GM23338 (cell line): ENCODE results near the gene RIPK4. TPM values are rescaled to one million over a fixed set of nuclear protein-coding genes. Genes with fewer than 3 reads are reported as not detected.
A peak's percentile ranks its signal among the peaks of the same experiment; 100 is the strongest.

Source experiments
- ATAC-seq: fragments of 200-7000 bp; cut with Tn5 transposase; 3 replicates; pipeline ENCODE4 v1.9.1; 2020
- DNase-seq: peaks from one replicate; pipeline ENCODE4 v3.0.0-alpha.2; 2015; ENCODE audit warnings: low spot score
- H2AFZ ChIP-seq: fragments of 200-600 bp; sonication (generic); 2 replicates; pipeline ENCODE4 v1.8.0; 2016; ENCODE audit warnings: antibody characterized with exemption, mild to moderate bottlenecking, moderate library complexity
- H3F3A ChIP-seq: fragments of 200-600 bp; sonication (generic); replicated peaks from 2 replicates; pipeline ENCODE4 v1.8.0; 2017; ENCODE audit warnings: antibody characterized with exemption, mixed run types, low read depth
- H3K27ac ChIP-seq: fragments of 200-600 bp; sonication (generic); 2 replicates; pipeline ENCODE4 v1.6.1; 2016; ENCODE audit warnings: low read depth
- H3K27me3 ChIP-seq: fragments of 200-600 bp; sonication (generic); 2 replicates; pipeline ENCODE4 v1.8.0; 2016; ENCODE audit warnings: mild to moderate bottlenecking, mixed run types, moderate library complexity; ENCODE audit not compliant: insufficient read depth
- H3K36me3 ChIP-seq: fragments of 200-600 bp; sonication (generic); 2 replicates; pipeline ENCODE4 v1.8.0; 2016; ENCODE audit warnings: mild to moderate bottlenecking; ENCODE audit not compliant: insufficient read depth
- H3K4me1 ChIP-seq: fragments of 200-600 bp; sonication (generic); 2 replicates; pipeline ENCODE4 v1.8.0; 2016; ENCODE audit warnings: mild to moderate bottlenecking, moderate library complexity; ENCODE audit not compliant: insufficient read depth
- H3K4me2 ChIP-seq: fragments of 200-600 bp; sonication (generic); 2 replicates; pipeline ENCODE4 v1.7.1; 2017; ENCODE audit warnings: mixed run types
- H3K4me3 ChIP-seq: fragments of 200-600 bp; sonication (generic); 2 replicates; pipeline ENCODE4 v1.6.1; 2016; ENCODE audit warnings: mixed run types
- H3K79me2 ChIP-seq: fragments of 200-600 bp; sonication (generic); replicated peaks from 2 replicates; pipeline ENCODE4 v1.8.0; 2017; ENCODE audit warnings: mild to moderate bottlenecking; ENCODE audit not compliant: insufficient read depth
- H3K9me2 ChIP-seq: fragments of 200-600 bp; sonication (generic); 2 replicates; pipeline ENCODE4 v1.8.0; 2017; ENCODE audit not compliant: insufficient read depth
- H4K20me1 ChIP-seq: fragments of 200-600 bp; sonication (generic); replicated peaks from 2 replicates; pipeline ENCODE4 v1.8.0; 2017; ENCODE audit warnings: mild to moderate bottlenecking; ENCODE audit not compliant: insufficient read depth
- H3K27ac Mint-ChIP-seq: 2 replicates; pipeline ENCODE4 v1.8.0; 2020; ENCODE audit warnings: inconsistent platforms, mild to moderate bottlenecking, moderate library complexity, mixed read lengths
- H3K27me3 Mint-ChIP-seq: 3 replicates; pipeline ENCODE4 v1.8.0; 2022; ENCODE audit warnings: low read depth, mild to moderate bottlenecking, moderate library complexity, mixed read lengths, inconsistent platforms; ENCODE audit not compliant: insufficient read depth, poor library complexity
- H3K36me3 Mint-ChIP-seq: 3 replicates; pipeline ENCODE4 v1.8.0; 2021; ENCODE audit warnings: low read depth, mild to moderate bottlenecking, inconsistent platforms, moderate library complexity, mixed read lengths
- H3K4me1 Mint-ChIP-seq: 3 replicates; pipeline ENCODE4 v1.8.0; 2020; ENCODE audit warnings: mild to moderate bottlenecking, inconsistent platforms, mixed read lengths
- H3K4me3 Mint-ChIP-seq: 3 replicates; pipeline ENCODE4 v1.8.0; 2021; ENCODE audit warnings: moderate library complexity, mild to moderate bottlenecking, inconsistent platforms, mixed read lengths
- H3K9me3 Mint-ChIP-seq: 3 replicates; pipeline ENCODE4 v1.8.0; 2020; ENCODE audit warnings: moderate library complexity, mild to moderate bottlenecking, inconsistent platforms, mixed read lengths
- CTCF ChIP-seq, 2 experiments: fragments of 200-600 bp in 1 of 2; sonication (generic) in 1 of 2; conservative IDR thresholded peaks; 2 replicates each; pipeline versions ENCODE4 v1.5.1 to v1.6.1; 2016 to 2017; ENCODE audit warnings: antibody characterized with exemption in 2 of 2, low read depth in 2 of 2, mild to moderate bottlenecking in 2 of 2, moderate library complexity in 1 of 2
- REST ChIP-seq: IDR thresholded peaks from one replicate; pipeline ENCODE4 v1.6.1; 2018; ENCODE audit warnings: antibody characterized with exemption; ENCODE audit not compliant: unreplicated experiment
- ZNF462 ChIP-seq: fragments of 250-450 bp; sonication (Bioruptor Pico); IDR thresholded peaks from 2 replicates; pipeline ENCODE4 v1.5.0; 2020; ENCODE audit warnings: mild to moderate bottlenecking, moderate library complexity
- polyA plus RNA-seq: library from polyadenylated mRNA; unstranded; fragments of >200 nt; fragmentation: Nextera tagmentation; extraction: Ambion mirVana; gene quantifications from 2 replicates; pipeline ENCODE4 v1.2.1, GENCODE V29; 2016
- total RNA-seq: library from RNA; depleted of rRNA; stranded (reverse); fragments of >200 nt; shearing (Covaris generic); gene quantifications from 2 replicates; pipeline ENCODE4 v1.2.3, GENCODE V29; 2014

The RIPK4 gene
- total and polyA plus RNA-seq, 2 experiments from 2014 or later, result 2.5 to 9.9 TPM

- no peak for TF ChIP-seq ZNF462 (CRISPR knock-in tag)
Observed at GRCh38 chr21:41755258-41755933, 11.5 kb downstream of the RIPK4 start (continued).

GRCh38 chr21:41754479-41754891 is 12.4 kb downstream of the RIPK4 start:
- 0 out of 2 replicates have a peak, but pooled peaks cover 3% of the 10 kb centered on the region for H3F3A ChIP-seq
- H3K4me2 ChIP-seq, result peak overlapping the region; percentile 38
- H3K27me3 ChIP-seq, result no peaks in the 10 kb centered on the region
- DNase-seq (peak; percentile 47), ATAC-seq (peak; percentile 65)
- H3K36me3 ChIP-seq, result no peaks in the 10 kb centered on the region
- H3K4me1 ChIP-seq, result peaks cover 28% of the 10 kb centered on the region
- Mint-ChIP-seq H3K4me1 (peaks cover 53% of the 10 kb centered on the region), H3K36me3 (peaks cover 23% of the 10 kb centered on the region), H3K27ac (no peak overlapping the region), H3K27me3 (peaks cover 18% of the 10 kb centered on the region), H3K9me3 (no peaks in the 10 kb centered on the region; the same call in 2 of the 3 replicates), H3K4me3 (no peak overlapping the region)
- H3K79me2 ChIP-seq, result peaks cover 29% of the 10 kb centered on the region
- no peaks in the 10 kb centered on the region for H3K9me2 ChIP-seq
- H4K20me1 ChIP-seq, result peaks cover 11% of the 10 kb centered on the region
- H3K4me3 ChIP-seq, result no peak overlapping the region
- TF ChIP-seq CTCF (conservative IDR thresholded peaks at IDR 0.05; ENCODE audit: low read depth in 2 of 2) (0 out of 4 replicates have a peak, but pooled peaks of 1 of the 2 experiments have one; percentile 4), REST (no peak)
- H2AFZ ChIP-seq, result no peak overlapping the region
- H3K27ac ChIP-seq, result no peak overlapping the region
